Subcutaneous abdominal adipose tissue (tissue), 5 donors: ENCODE measurements around the gene ABCA13.

ENCODE experiments used
- H3K27ac ChIP-seq: one replicate; pipeline ENCODE4 v1.7.0; 2013; ENCODE audit warnings: low read depth, mild to moderate bottlenecking, inconsistent platforms, low read length, moderate library complexity
- H3K27me3 ChIP-seq, 5 donors: one replicate each; pipeline ENCODE4 v1.7.0; 2013; ENCODE audit warnings: low read length in 5 of 5, inconsistent platforms in 1 of 5; ENCODE audit not compliant: control insufficient read depth in 5 of 5, insufficient read depth in 4 of 5
- H3K36me3 ChIP-seq, 5 donors: one replicate each; pipeline ENCODE4 v1.7.0; 2013; ENCODE audit warnings: low read length in 5 of 5; ENCODE audit not compliant: control insufficient read depth in 5 of 5, insufficient read depth in 5 of 5
- H3K4me1 ChIP-seq, 5 donors: one replicate each; pipeline ENCODE4 v1.7.0; 2013; ENCODE audit warnings: low read length in 5 of 5, mild to moderate bottlenecking in 3 of 5, moderate library complexity in 1 of 5; ENCODE audit not compliant: control insufficient read depth in 5 of 5, insufficient read depth in 5 of 5
- H3K4me3 ChIP-seq, 5 donors: one replicate each; pipeline ENCODE4 v1.7.0; 2013; ENCODE audit warnings: low read length in 5 of 5, low read depth in 1 of 5
- H3K9ac ChIP-seq, 5 donors: one replicate each; pipeline ENCODE4 v1.7.0; 2013; ENCODE audit warnings: low read length in 5 of 5, mild to moderate bottlenecking in 4 of 5, moderate library complexity in 3 of 5
- H3K9me3 ChIP-seq, 5 donors: one replicate each; pipeline ENCODE4 v1.7.0; 2013; ENCODE audit warnings: low read length in 5 of 5; ENCODE audit not compliant: control insufficient read depth in 5 of 5
- donor health status: healthy.
- donor health status: healthy.
- donor health status: healthy.
- donor health status: healthy.
- donor health status: healthy.

Gene ABCA13

GRCh38 chr7:48563334-48563733 is 392.1 kb downstream of the ABCA13 start:
- Histone ChIP-seq H3K4me3 (no peak overlapping the region), H3K9me3 (peaks cover 0 to 3% (median 0%) of the 10 kb centered on the region in 5 donors), H3K27me3 (no peaks in the 10 kb centered on the region), H3K9ac (no peak overlapping the region), H3K36me3 (no peaks in the 10 kb centered on the region), H3K27ac (no peak overlapping the region), H3K4me1 (no peaks in the 10 kb centered on the region)

- no peak overlapping the region for H3K4me3 ChIP-seq
- no peak overlapping the region for H3K27ac ChIP-seq
- H3K36me3 ChIP-seq: no peaks in the 10 kb centered on the region
- no peaks in the 10 kb centered on the region for H3K4me1 ChIP-seq
- H3K27me3 ChIP-seq: no peaks in the 10 kb centered on the region
- no peak overlapping the region for H3K9ac ChIP-seq
- H3K9me3 ChIP-seq: peaks cover 0 to 8% (median 5%) of the 10 kb centered on the region in 5 donors
Observed at GRCh38 chr7:48575516-48575915, 404.3 kb downstream of the ABCA13 start.

DNA sequence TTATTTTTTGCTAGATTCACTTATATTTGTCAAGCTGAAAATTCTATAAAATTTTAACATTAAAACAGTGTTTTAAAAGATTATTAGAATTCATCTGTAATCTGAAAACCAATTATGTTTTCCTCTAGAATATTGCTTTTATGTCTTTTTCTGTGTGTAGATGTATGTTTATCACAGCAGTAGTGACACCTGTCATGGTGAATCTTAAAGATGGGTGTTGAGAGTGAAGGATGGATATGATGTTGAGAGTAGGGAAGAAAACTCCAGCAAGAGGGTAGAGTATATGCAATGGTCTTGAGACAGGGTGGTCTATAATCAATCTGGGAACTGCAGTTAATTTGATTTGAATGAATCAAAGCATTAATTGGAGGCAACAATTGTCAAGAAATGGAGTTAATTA is 416.2 kb downstream of the ABCA13 start:
- no peak overlapping the region for H3K27ac ChIP-seq
- H3K4me1 ChIP-seq: no peaks in the 10 kb centered on the region
- no peaks in the 10 kb centered on the region for H3K36me3 ChIP-seq
- H3K27me3 ChIP-seq: no peaks in the 10 kb centered on the region
- no peak overlapping the region for H3K9ac ChIP-seq
- no peak overlapping the region for H3K4me3 ChIP-seq
- H3K9me3 ChIP-seq: no peaks in the 10 kb centered on the region

DNA sequence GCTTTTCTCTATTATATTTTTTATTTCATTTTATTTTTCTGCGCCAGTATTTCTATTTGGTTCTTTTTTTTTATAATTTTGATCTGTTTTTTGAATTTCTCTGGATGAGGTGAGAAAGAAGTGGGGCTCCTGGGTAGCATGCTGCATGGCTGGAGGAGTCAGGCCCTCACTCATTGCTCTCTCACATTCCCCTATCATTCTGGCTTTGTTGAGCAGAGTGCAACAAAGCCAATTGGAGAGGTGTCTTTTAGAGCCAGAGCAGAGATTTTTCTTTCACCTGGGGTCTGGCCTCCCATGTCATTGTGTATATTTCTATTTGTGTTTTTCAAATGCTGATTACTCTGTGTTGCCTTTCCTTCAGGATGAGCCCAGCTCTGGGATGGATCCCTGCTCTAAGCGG is 423.1 kb downstream of the ABCA13 start:
- Histone ChIP-seq H3K27me3 (no peaks in the 10 kb centered on the region), H3K9ac (no peak overlapping the region), H3K4me1 (no peaks in the 10 kb centered on the region), H3K27ac (no peak overlapping the region), H3K4me3 (no peak overlapping the region), H3K9me3 (no peaks in the 10 kb centered on the region), H3K36me3 (no peaks in the 10 kb centered on the region)

- Histone ChIP-seq H3K36me3 (no peaks in the 10 kb centered on the region), H3K9ac (no peak overlapping the region), H3K27ac (no peak overlapping the region), H3K4me3 (no peak overlapping the region), H3K9me3 (no peaks in the 10 kb centered on the region), H3K4me1 (no peaks in the 10 kb centered on the region), H3K27me3 (no peaks in the 10 kb centered on the region)
Observed at GRCh38 chr7:48595756-48596155, 424.5 kb downstream of the ABCA13 start.

DNA sequence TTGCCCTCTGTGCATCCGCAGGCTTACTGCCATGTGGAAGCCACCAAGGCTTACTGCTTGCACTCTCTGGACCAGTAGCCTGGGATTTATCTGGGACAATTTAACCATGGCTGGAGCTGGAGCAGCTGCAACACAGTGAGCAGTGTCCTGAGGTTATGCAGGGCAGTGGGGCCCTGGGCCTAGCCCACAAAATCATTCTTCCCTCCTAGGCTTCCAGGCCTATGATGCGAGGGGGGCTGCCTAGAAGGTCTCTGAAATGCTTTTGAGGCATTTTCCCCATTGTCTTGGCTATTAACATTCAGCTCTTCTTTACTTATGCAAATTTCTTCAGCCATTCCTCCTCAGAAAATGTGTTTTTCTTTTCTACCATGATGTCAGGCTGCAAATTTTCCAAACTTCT is 439.4 kb downstream of the ABCA13 start:
- no peak overlapping the region for H3K9ac ChIP-seq
- H3K9me3 ChIP-seq: peaks cover 0 to 3% (median 0%) of the 10 kb centered on the region in 5 donors
- no peak overlapping the region for H3K27ac ChIP-seq
- no peaks in the 10 kb centered on the region for H3K36me3 ChIP-seq
- no peaks in the 10 kb centered on the region for H3K27me3 ChIP-seq
- H3K4me1 ChIP-seq: no peaks in the 10 kb centered on the region
- H3K4me3 ChIP-seq: no peak overlapping the region

- no peaks in the 10 kb centered on the region for H3K27me3 ChIP-seq
- no peak overlapping the region for H3K27ac ChIP-seq
- no peak overlapping the region for H3K4me3 ChIP-seq
- peaks cover 0 to 3% (median 0%) of the 10 kb centered on the region in 5 donors for H3K9me3 ChIP-seq
- no peaks in the 10 kb centered on the region for H3K36me3 ChIP-seq
- H3K9ac ChIP-seq: no peak overlapping the region
- no peaks in the 10 kb centered on the region for H3K4me1 ChIP-seq
Observed at GRCh38 chr7:48611993-48612392, 440.7 kb downstream of the ABCA13 start.

DNA sequence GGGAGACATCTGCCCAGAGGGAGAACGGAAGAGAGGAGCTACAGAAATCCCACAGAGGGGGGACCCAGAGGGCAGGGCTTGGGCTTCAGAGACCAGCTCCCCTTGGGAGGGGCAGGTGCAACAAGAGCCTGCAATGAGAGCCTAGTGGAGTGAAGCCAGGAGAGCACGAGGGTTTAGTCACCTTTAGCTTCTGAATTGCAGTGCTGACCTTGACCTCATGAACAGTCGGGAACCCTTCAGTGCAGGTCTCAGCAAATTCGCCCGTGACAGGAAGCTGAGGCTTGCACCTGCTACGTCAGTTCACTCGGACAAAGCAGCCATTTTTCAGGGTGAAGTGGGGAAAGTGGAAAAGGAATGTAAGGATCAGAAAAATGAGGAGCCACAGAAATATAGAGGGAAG is 446.2 kb downstream of the ABCA13 start:
- Histone ChIP-seq H3K36me3 (no peaks in the 10 kb centered on the region), H3K27ac (no peak overlapping the region), H3K9me3 (no peaks in the 10 kb centered on the region), H3K27me3 (peaks cover 0 to 2% (median 0%) of the 10 kb centered on the region in 5 donors), H3K4me1 (no peaks in the 10 kb centered on the region), H3K9ac (no peak overlapping the region), H3K4me3 (no peak overlapping the region)

GRCh38 chr7:48617993-48618392 is 446.7 kb downstream of the ABCA13 start:
- peaks cover 0 to 2% (median 0%) of the 10 kb centered on the region in 5 donors for H3K27me3 ChIP-seq
- peaks cover 0 to 3% (median 0%) of the 10 kb centered on the region in 5 donors for H3K9me3 ChIP-seq
- H3K27ac ChIP-seq: no peak overlapping the region
- no peak overlapping the region for H3K9ac ChIP-seq
- H3K4me3 ChIP-seq: no peak overlapping the region
- H3K4me1 ChIP-seq: no peaks in the 10 kb centered on the region
- H3K36me3 ChIP-seq: no peaks in the 10 kb centered on the region

DNA sequence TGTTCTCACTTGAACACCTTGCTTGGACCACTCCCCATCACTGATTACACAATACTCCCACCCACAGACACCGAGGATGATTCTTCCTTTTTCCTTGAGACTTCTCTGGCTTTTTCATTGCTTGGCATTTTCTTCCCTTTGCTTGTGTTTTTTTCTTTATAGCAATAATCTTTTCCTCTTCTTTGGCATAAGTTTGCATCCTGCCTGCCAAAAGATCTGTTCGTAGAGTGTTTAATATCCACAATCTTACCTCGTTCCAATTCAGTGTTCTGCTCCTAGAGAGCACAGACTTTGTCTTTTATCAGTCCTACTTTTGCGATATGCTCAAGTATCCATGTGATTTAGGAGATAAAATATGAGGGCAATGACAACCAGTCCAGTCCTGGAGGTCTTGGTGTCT is 449.8 kb downstream of the ABCA13 start:
- Histone ChIP-seq H3K4me3 (no peak overlapping the region), H3K27me3 (peaks cover 0 to 2% (median 0%) of the 10 kb centered on the region in 5 donors), H3K4me1 (no peaks in the 10 kb centered on the region), H3K27ac (no peak overlapping the region), H3K9me3 (peaks cover 0 to 5% (median 0%) of the 10 kb centered on the region in 5 donors), H3K9ac (no peak overlapping the region), H3K36me3 (no peaks in the 10 kb centered on the region)

GRCh38 chr7:48627164-48627563 is 455.9 kb downstream of the ABCA13 start:
- H3K4me1 ChIP-seq: no peaks in the 10 kb centered on the region
- no peak overlapping the region for H3K9ac ChIP-seq
- H3K36me3 ChIP-seq: no peaks in the 10 kb centered on the region
- H3K27me3 ChIP-seq: no peaks in the 10 kb centered on the region
- H3K27ac ChIP-seq: no peak overlapping the region
- H3K4me3 ChIP-seq: no peak overlapping the region
- peaks cover 0 to 5% (median 0%) of the 10 kb centered on the region in 5 donors for H3K9me3 ChIP-seq
